ENCODE results near the gene AATF.
"Not testable (repeated sequence)": the region's sequence is repeated elsewhere in the genome, so short reads cannot be mapped to it uniquely, and the experiment has no call there.

The AATF gene

DNA sequence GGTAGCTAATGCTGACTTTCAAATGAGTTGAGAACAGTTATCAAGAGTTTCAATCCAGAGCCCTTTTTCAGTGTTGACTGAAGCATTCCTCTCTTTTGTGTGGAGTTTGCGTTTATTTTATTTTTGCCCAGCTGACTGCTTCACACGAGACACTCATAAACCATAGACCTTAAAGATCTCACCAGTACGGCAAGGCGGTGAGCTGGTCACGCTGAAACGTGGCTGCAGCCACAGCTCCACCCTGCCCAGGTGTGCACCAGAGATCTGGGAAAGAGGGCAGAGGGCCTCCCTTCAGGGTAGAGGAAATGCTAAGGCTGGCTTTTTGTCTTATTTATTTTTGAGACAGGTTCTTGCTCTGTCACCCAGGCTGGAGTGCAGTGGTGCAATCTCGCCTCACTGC is 112.2 kb downstream of the AATF start:
- H3K4me3 Mint-ChIP-seq: no peak overlapping the region
- H3K27ac Mint-ChIP-seq: no peak overlapping the region
- H3K36me3 Mint-ChIP-seq: peaks cover 3% of the 10 kb centered on the region
- no peaks in the 10 kb centered on the region for H3K9me3 Mint-ChIP-seq
- H3K4me1 Mint-ChIP-seq: no peaks in the 10 kb centered on the region
- no peaks in the 10 kb centered on the region for H3K27me3 Mint-ChIP-seq

- H3K36me3 Mint-ChIP-seq: peaks cover 3% of the 10 kb centered on the region
- H3K4me1 Mint-ChIP-seq: no peaks in the 10 kb centered on the region
- H3K27me3 Mint-ChIP-seq: no peaks in the 10 kb centered on the region
- no peak overlapping the region for H3K27ac Mint-ChIP-seq
- no peaks in the 10 kb centered on the region for H3K9me3 Mint-ChIP-seq
- no peak overlapping the region for H3K4me3 Mint-ChIP-seq
These were observed 113.3 kb downstream of the AATF start for GRCh38 chr17:37062021-37062420.

DNA sequence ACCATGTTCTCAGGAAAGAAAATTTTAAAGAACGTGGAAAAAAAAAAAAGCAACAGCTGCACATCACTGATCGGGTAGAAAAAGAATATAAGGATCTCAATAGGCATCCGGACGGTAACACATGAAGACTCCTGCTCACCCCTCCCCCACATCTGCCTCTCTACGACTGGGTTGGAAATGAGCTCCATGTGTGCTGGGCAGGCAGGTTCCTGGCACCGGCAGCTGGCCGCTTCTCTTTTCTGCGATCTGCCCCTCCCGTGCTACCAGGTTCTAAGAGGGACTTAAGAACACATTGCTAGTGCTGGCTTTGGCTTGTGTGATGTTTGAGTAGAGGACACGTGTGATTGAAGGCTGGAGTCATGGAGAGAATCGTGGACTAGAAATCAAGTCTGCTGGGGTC is 115.5 kb downstream of the AATF start:
- Mint-ChIP-seq H3K27ac (no peak overlapping the region), H3K27me3 (no peaks in the 10 kb centered on the region), H3K4me3 (no peak overlapping the region), H3K36me3 (no peaks in the 10 kb centered on the region), H3K4me1 (no peaks in the 10 kb centered on the region), H3K9me3 (no peaks in the 10 kb centered on the region)

- no peak overlapping the region for H3K4me3 Mint-ChIP-seq
These were observed 116.2 kb downstream of the AATF start for GRCh38 chr17:37064956-37065355.

GRCh38 chr17:37065486-37066321 is 117.0 kb downstream of the AATF start:
- Mint-ChIP-seq H3K4me3 (no peak overlapping the region), H3K27me3 (no peaks in the 10 kb centered on the region), H3K36me3 (no peaks in the 10 kb centered on the region), H3K4me1 (no peaks in the 10 kb centered on the region), H3K27ac (no peak overlapping the region), H3K9me3 (no peaks in the 10 kb centered on the region)

More at GRCh38 chr17:37064956-37065355, 116.2 kb downstream of the AATF start:
- Mint-ChIP-seq H3K4me1 (no peaks in the 10 kb centered on the region), H3K27me3 (no peaks in the 10 kb centered on the region), H3K36me3 (no peaks in the 10 kb centered on the region), H3K9me3 (no peaks in the 10 kb centered on the region), H3K27ac (no peak overlapping the region)

GRCh38 chr17:37066322-37067255 is 117.8 kb downstream of the AATF start:
- H3K27ac Mint-ChIP-seq: peak overlapping the region; percentile 51
- no peaks in the 10 kb centered on the region for H3K27me3 Mint-ChIP-seq
- no peaks in the 10 kb centered on the region for H3K9me3 Mint-ChIP-seq
- no peak overlapping the region for H3K4me3 Mint-ChIP-seq
- no peaks in the 10 kb centered on the region for H3K36me3 Mint-ChIP-seq
- no peaks in the 10 kb centered on the region for H3K4me1 Mint-ChIP-seq

- no peaks in the 10 kb centered on the region for H3K9me3 Mint-ChIP-seq
- no peaks in the 10 kb centered on the region for H3K36me3 Mint-ChIP-seq
- no peak overlapping the region for H3K27ac Mint-ChIP-seq
- H3K27me3 Mint-ChIP-seq: no peaks in the 10 kb centered on the region
- H3K4me3 Mint-ChIP-seq: no peak overlapping the region
- H3K4me1 Mint-ChIP-seq: no peaks in the 10 kb centered on the region
These were observed 118.9 kb downstream of the AATF start for GRCh38 chr17:37067555-37068111.

DNA sequence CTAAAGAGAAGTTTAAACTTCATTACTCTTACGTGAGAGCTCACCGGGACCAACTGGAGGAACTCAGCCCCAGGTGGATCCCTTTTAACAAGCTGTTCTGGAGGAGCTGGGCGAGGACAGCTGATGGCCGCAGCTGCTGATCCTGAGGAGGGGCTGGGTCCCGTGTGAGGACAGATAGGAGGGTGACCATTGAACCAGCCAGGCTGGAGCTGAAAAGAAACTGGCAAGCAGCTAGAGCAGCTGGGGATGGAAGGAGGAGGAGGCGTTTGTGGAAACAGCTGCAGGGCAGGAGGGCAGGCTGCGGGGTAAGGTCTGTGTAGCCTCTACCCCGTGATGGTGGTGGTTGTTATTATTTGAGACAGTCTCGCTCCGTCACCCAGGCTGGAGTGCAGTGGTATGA is 119.5 kb downstream of the AATF start:
- Mint-ChIP-seq H3K9me3 (no peaks in the 10 kb centered on the region), H3K4me3 (no peak overlapping the region), H3K27me3 (no peaks in the 10 kb centered on the region), H3K36me3 (no peaks in the 10 kb centered on the region), H3K4me1 (no peaks in the 10 kb centered on the region), H3K27ac (no peak overlapping the region)

- no peak overlapping the region for H3K4me3 Mint-ChIP-seq
- H3K4me1 Mint-ChIP-seq: no peaks in the 10 kb centered on the region
- H3K27me3 Mint-ChIP-seq: no peaks in the 10 kb centered on the region
- no peak overlapping the region for H3K27ac Mint-ChIP-seq
- no peaks in the 10 kb centered on the region for H3K9me3 Mint-ChIP-seq
- no peaks in the 10 kb centered on the region for H3K36me3 Mint-ChIP-seq
These were observed 120.3 kb downstream of the AATF start for GRCh38 chr17:37069087-37069486.

DNA sequence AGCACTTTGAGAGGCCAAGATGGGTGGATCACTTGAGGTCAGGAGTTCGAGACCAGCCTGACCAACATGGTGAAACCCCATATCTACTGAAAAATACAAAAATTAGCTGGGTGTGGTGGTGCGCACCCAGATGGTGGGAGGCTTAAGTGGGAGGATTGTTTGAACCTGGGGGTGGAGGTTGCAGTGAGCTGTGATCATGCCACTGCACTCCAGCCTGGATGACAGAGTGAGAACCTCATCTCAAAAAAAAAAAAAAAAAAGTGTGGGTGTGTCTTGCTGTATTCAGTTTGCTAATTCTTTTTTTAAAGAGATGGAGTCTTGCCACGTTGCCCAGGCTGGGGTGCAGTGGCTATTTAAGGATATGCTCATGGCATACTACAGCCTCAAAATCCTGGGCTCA is 124.7 kb downstream of the AATF start:
- not testable (repeated sequence) for H3K27ac Mint-ChIP-seq, H3K4me1 Mint-ChIP-seq, H3K4me3 Mint-ChIP-seq, H3K27me3 Mint-ChIP-seq, H3K36me3 Mint-ChIP-seq, H3K9me3 Mint-ChIP-seq

- Mint-ChIP-seq H3K4me3 (no peak overlapping the region), H3K27me3 (peaks cover 2% of the 10 kb centered on the region), H3K27ac (no peak overlapping the region), H3K36me3 (peaks cover 5% of the 10 kb centered on the region), H3K4me1 (no peaks in the 10 kb centered on the region), H3K9me3 (peaks cover 7% of the 10 kb centered on the region)
These were observed 130.4 kb downstream of the AATF start for GRCh38 chr17:37079065-37079708.

GRCh38 chr17:37079735-37080134 is 131.0 kb downstream of the AATF start:
- Mint-ChIP-seq H3K27me3 (peaks cover 2% of the 10 kb centered on the region), H3K36me3 (peaks cover 5% of the 10 kb centered on the region), H3K27ac (no peak overlapping the region), H3K9me3 (peaks cover 7% of the 10 kb centered on the region), H3K4me3 (no peak overlapping the region), H3K4me1 (no peaks in the 10 kb centered on the region)

DNA sequence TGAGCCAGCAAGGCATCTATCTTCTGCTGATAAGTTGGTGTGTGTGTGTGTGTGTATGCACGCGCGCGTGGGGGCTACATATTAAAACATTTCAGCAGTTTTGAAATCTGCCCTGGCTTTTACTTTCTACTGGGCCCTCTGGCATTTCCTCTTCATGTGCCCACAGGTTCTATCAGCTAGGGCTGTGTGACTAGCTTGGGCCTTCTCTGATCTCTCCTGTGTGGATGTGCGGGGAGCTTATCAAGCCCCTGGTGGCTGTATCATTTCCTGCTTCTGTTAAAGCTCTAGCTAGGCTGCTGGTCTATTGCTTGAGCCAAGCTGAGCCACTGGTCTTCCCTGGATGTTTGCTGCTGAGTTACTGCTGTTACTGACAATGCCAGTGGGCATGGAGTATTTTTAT is 132.5 kb downstream of the AATF start:
- Mint-ChIP-seq H3K4me1 (no peaks in the 10 kb centered on the region), H3K4me3 (no peak overlapping the region), H3K9me3 (peaks cover 7% of the 10 kb centered on the region), H3K27ac (no peak overlapping the region), H3K27me3 (peaks cover 2% of the 10 kb centered on the region), H3K36me3 (peaks cover 8% of the 10 kb centered on the region)

DNA sequence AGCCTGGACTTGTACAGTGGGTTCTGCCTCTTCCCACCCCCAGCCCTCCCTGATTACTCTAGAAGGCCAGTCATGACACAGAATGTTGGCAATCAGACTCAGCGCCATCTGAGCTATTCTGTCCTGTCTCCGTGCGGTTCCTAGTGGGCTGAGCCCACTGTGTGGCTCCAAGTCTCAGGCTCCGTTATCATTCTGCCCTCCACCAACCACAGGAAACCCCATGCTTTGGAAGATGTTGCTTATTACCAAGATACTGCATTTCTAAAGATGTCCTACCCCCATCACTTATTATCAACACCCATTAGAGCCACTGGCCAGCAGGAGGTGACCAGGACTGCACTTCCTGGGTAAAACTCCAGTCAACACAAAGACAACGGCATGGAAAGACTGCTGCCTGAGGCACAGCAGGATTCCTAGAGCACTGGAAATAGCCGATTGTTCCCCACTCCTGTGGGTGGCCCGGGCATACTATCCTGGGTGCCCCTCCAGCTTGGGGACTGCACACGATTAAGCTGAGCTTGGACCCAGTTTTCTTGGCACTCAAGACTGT is 133.6 kb downstream of the AATF start:
- Mint-ChIP-seq H3K4me3 (no peak overlapping the region), H3K27me3 (peaks cover 2% of the 10 kb centered on the region), H3K4me1 (no peaks in the 10 kb centered on the region), H3K9me3 (peaks cover 7% of the 10 kb centered on the region), H3K36me3 (peaks cover 13% of the 10 kb centered on the region), H3K27ac (no peak overlapping the region)

DNA sequence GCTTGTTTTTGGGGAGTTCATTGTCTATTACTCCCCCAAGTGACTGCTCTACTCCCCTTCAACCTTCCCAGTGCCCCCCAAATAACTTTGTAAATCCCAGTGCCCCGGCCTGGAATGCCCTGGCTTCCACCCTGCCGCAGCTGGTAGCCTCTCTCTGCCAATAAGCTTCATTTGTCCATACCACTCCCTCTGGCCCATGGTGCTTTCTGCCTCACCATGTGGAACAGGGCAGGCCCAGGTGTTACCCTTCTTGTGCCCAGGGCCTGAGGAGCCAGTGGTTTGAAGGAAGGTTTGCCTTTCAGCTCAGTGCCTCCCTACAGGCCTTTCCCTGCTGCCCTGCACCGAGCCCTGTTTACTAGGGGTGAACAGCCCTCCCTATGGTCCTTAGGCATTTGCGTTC is 134.2 kb downstream of the AATF start:
- Mint-ChIP-seq H3K27me3 (peaks cover 2% of the 10 kb centered on the region), H3K36me3 (peaks cover 19% of the 10 kb centered on the region), H3K4me3 (no peak overlapping the region), H3K27ac (peak overlapping the region; percentile 51), H3K4me1 (peaks cover 5% of the 10 kb centered on the region), H3K9me3 (peaks cover 7% of the 10 kb centered on the region)

All from activated naive CD4-positive, alpha-beta T cell treated with anti-CD3 and anti-CD28 coated beads, Interleukin-2, amount 50 U/mL, for 24 hours (primary cell).